HFFc6 (cell line): Measurements from ENCODE around the gene NELFB. TPM values are rescaled to one million over a fixed set of nuclear protein-coding genes. Genes with fewer than 3 reads are reported as not detected.
A peak's percentile ranks its signal among the peaks of the same experiment; 100 is the strongest.

Experiments used
- DNase-seq: peaks from one replicate; pipeline ENCODE4 v3.0.0-alpha.2; 2018
- H3K27ac Mint-ChIP-seq: 2 replicates; pipeline ENCODE4 v1.8.0; 2020; ENCODE audit warnings: mild to moderate bottlenecking, mixed read lengths
- H3K27me3 Mint-ChIP-seq: 2 replicates; pipeline ENCODE4 v1.8.0; 2021; ENCODE audit warnings: mild to moderate bottlenecking, moderate library complexity, mixed read lengths; ENCODE audit not compliant: insufficient read depth
- H3K36me3 Mint-ChIP-seq: 2 replicates; pipeline ENCODE4 v1.8.0; 2021; ENCODE audit warnings: low read depth, mixed read lengths
- H3K4me1 Mint-ChIP-seq: 2 replicates; pipeline ENCODE4 v1.8.0; 2020; ENCODE audit warnings: low read depth, mixed read lengths
- H3K4me3 Mint-ChIP-seq: 2 replicates; pipeline ENCODE4 v1.8.0; 2020; ENCODE audit warnings: mild to moderate bottlenecking, moderate library complexity, mixed read lengths
- H3K9me3 Mint-ChIP-seq: 2 replicates; pipeline ENCODE4 v1.8.0; 2020; ENCODE audit warnings: mild to moderate bottlenecking, mixed read lengths
- total RNA-seq, 6 experiments: library from RNA; stranded (reverse); fragmentation: NEBNext Ultra II Directional; extraction: Animal tissue kit (Norgen Biotek cat#: 25700); gene quantifications; 2 replicates in 1 of 6; 3 replicates in 5 of 6; pipeline ENCODE4 v1.2.3, GENCODE V29; 2021
- TF ChIP-seq, protein P1 (sequence below): fragments of 200-600 bp; sonication (generic); IDR thresholded peaks from 2 replicates; pipeline ENCODE4 v1.5.0; 2021; ENCODE audit warnings: antibody characterized with exemption, mild to moderate bottlenecking

Gene NELFB
- total RNA-seq, 6 experiments from 2014 or later: 48.5 to 59.9 (median 52.7) TPM

- Mint-ChIP-seq H3K27ac (peak overlapping the region; percentile 45; the same call in 1 of the 2 replicates), H3K36me3 (peaks cover 17% of the 10 kb centered on the region)
Observed at GRCh38 chr9:137286975-137287383, 31.9 kb downstream of the NELFB start.

GRCh38 chr9:137293094-137293481, 38.0 kb downstream of the NELFB start:
- DNase-seq: no peak
- Mint-ChIP-seq H3K4me3 (no peak overlapping the region), H3K27me3 (peaks cover 10% of the 10 kb centered on the region), H3K36me3 (no peaks in the 10 kb centered on the region), H3K4me1 (peaks cover 6% of the 10 kb centered on the region), H3K9me3 (peaks cover 6% of the 10 kb centered on the region; the same call in 1 of the 2 replicates), H3K27ac (no peak overlapping the region)
- TF ChIP-seq, protein P1, sequence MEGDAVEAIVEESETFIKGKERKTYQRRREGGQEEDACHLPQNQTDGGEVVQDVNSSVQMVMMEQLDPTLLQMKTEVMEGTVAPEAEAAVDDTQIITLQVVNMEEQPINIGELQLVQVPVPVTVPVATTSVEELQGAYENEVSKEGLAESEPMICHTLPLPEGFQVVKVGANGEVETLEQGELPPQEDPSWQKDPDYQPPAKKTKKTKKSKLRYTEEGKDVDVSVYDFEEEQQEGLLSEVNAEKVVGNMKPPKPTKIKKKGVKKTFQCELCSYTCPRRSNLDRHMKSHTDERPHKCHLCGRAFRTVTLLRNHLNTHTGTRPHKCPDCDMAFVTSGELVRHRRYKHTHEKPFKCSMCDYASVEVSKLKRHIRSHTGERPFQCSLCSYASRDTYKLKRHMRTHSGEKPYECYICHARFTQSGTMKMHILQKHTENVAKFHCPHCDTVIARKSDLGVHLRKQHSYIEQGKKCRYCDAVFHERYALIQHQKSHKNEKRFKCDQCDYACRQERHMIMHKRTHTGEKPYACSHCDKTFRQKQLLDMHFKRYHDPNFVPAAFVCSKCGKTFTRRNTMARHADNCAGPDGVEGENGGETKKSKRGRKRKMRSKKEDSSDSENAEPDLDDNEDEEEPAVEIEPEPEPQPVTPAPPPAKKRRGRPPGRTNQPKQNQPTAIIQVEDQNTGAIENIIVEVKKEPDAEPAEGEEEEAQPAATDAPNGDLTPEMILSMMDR: no peak

More at GRCh38 chr9:137286975-137287383, 31.9 kb downstream of the NELFB start:
- TF ChIP-seq, protein P1: peak; percentile 68
- Mint-ChIP-seq H3K4me1 (peaks cover 6% of the 10 kb centered on the region), H3K4me3 (0 out of 2 replicates have a peak overlapping the region, but pooled peaks have one; percentile 7), H3K27me3 (peaks cover 4% of the 10 kb centered on the region), H3K9me3 (no peaks in the 10 kb centered on the region)
- peak; percentile 52 for DNase-seq

GRCh38 chr9:137293482-137294090, 38.5 kb downstream of the NELFB start:
- TF ChIP-seq, protein P1: no peak

GRCh38 chr9:137294091-137294680, 39.1 kb downstream of the NELFB start:
- no peaks in the 10 kb centered on the region for H3K36me3 Mint-ChIP-seq
- TF ChIP-seq, protein P1: no peak
- H3K27me3 Mint-ChIP-seq: peaks cover 15% of the 10 kb centered on the region
- H3K9me3 Mint-ChIP-seq: peaks cover 6% of the 10 kb centered on the region; the same call in 1 of the 2 replicates
- H3K27ac Mint-ChIP-seq: no peak overlapping the region
- H3K4me3 Mint-ChIP-seq: peak overlapping the region; percentile 28; the same call in 1 of the 2 replicates
- peak; percentile 28 for DNase-seq
- peaks cover 6% of the 10 kb centered on the region for H3K4me1 Mint-ChIP-seq

More at GRCh38 chr9:137293482-137294090, 38.5 kb downstream of the NELFB start:
- no peak overlapping the region for H3K27ac Mint-ChIP-seq
- H3K27me3 Mint-ChIP-seq: peaks cover 10% of the 10 kb centered on the region
- peaks cover 6% of the 10 kb centered on the region for H3K4me1 Mint-ChIP-seq
- no peaks in the 10 kb centered on the region for H3K36me3 Mint-ChIP-seq
- H3K4me3 Mint-ChIP-seq: no peak overlapping the region
- H3K9me3 Mint-ChIP-seq: peaks cover 6% of the 10 kb centered on the region; the same call in 1 of the 2 replicates
- DNase-seq: no peak

- H3K36me3 Mint-ChIP-seq: no peaks in the 10 kb centered on the region
- TF ChIP-seq, protein P1: no peak; the same call in 1 of the 2 replicates
- peaks cover 7% of the 10 kb centered on the region for H3K4me1 Mint-ChIP-seq
- peak; percentile 25 for DNase-seq
- H3K4me3 Mint-ChIP-seq: peak overlapping the region; percentile 28; the same call in 1 of the 2 replicates
- peaks cover 15% of the 10 kb centered on the region for H3K27me3 Mint-ChIP-seq
- H3K27ac Mint-ChIP-seq: no peak overlapping the region
- H3K9me3 Mint-ChIP-seq: peaks cover 6% of the 10 kb centered on the region; the same call in 1 of the 2 replicates
Observed at GRCh38 chr9:137294681-137295237, 39.6 kb downstream of the NELFB start.
